Epidermal melanocyte (primary cell): Measurements from ENCODE around the gene THOC6.
"Not testable (repeated sequence)": the region's sequence is repeated elsewhere in the genome, so short reads cannot be mapped to it uniquely, and the experiment has no call there.

Experiments
- DNase-seq: peaks from one replicate; pipeline ENCODE4 v3.0.0; 2011; ENCODE audit warnings: low spot score; ENCODE audit not compliant: insufficient read length

Gene THOC6

DNA sequence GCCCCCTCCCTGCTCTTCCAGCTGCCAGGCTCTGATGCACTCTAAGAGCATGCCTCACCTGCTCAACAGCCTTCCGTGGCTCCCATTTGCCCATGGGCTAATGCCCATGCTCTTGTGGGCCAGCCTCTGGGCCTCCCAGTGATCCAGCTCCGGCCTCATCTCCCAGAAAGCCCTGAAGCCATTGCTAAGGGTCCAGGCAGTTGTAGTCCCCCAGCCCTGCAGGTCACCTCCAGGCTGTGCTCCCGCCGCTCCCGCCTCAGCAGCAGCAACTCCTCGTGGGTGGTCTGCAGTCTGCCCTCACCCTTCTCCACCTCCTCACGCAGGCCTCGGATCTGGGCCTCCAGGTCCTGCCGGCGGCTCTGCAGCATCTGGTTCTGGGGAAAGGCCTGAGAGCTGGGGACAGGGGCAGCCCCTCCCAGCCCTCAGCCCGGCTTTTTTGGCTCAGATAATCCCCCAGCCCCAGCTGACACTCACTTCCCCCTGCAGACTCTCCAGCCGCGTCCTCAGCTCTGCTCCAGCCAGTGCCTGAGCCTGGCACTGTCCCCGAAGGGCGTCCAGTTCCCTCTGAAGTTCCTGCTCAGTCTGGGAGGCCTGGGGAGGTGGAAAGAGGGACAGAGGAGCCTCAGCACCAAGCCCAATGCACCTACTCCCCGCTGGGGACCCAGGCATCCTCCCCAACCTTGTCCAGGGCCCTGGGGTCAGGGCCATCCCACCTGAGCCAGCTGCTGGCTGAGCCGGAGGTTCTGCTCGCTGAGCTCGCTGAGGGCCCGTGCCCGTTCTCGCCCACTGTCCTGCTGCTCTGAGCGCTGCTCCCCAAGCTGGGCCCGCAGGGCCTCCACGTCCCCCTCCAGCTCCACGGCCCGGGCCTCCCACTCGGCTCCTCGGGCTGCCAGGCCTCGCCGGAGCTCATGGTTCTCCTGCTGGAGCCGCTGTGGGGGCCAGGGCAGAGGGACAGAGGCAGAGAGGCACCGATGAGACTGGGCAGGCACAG lies 6.7 kb downstream of the THOC6 start:
- DNase-seq, result no peak

DNA sequence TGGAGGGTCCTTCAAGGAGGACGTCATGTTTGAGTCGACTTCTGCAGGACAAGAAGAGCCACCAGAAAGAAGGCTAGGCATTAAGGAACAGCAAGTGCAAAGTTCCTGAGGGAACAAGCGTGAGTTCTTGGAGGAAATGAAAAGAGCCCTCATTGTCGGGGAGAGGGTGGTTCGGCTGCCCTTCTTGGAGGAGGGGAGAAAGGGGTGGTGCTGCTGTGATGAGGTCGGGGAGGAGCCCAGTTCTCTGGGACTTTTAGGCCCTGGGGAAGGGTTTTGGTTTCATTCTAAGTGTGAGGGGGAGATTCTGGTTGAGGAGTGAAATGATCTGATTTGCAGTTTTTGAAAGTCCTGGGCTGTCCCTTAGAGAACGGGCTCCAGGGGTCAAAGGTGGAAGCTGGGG lies 8.8 kb downstream of the THOC6 start:
- peak; percentile 66 for DNase-seq

DNA sequence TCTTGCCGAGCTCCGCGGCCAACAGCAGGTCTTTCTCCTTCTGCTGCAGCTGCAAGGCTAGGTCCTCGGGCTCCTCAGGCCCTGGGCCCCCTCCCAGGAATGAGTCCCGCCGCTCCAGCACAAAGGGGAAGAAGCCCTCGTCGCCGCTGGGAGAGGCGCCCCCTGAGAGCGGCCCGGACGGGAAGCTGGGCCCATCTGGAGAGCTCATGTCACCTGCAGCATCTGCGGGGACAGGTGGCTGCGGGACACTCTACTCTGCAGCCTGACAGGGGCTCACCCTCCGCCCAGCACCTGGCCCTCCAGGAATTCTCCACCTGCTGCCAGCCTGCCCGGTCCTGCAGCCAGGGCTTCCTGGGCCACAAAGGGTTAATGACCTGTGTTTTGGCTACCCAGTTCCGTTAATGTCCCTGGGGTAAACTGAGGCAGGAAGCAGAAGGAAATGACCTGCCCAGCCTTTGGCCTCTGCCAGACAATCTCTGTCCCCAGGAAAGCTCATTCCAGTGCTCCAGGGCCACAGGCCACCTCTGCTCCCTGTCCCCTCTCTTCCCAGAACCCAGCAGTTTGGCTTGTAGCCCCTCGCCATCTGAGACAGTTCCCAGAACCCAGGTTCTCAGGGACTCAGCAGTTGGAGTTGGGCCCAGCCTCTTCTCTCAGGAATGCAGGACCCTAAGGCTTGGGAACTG lies 11.6 kb downstream of the THOC6 start:
- DNase-seq, result no peak

GRCh38 chr16:3035972-3036725 lies 12.3 kb downstream of the THOC6 start:
- DNase-seq, result no peak

GRCh38 chr16:3036726-3037315 lies 13.0 kb downstream of the THOC6 start, which contains the start of gene BICDL2:
TSS of gene BICDL2 (minus strand) at chr16:3036944. CDS start at chr16:3035496, 1,448 bp downstream.
- no peak for DNase-seq

DNA sequence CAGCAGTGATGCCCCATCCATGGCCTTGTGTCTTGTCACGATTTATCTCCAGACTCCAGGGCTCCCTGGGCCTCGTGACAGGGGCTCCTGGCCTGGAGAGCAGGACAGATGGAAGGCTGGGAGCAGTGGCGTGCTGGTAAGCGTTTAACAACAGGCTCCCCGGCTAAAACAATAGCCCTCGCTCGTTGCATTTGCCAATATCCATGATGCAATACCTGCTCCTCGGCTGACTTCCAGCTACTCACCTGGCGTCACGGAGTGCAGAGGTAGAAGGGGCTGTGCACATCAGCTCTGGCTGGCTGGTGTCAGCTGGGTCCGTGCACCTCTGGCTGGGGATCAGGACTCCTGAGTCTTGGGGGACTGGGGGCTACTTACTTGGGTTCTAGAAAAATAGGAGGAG lies 14.4 kb downstream of the THOC6 start:
- DNase-seq, result no peak

- DNase-seq, result no peak
Measured at GRCh38 chr16:3038896-3039295, 15.1 kb downstream of the THOC6 start.

GRCh38 chr16:3042376-3042775 lies 18.5 kb downstream of the THOC6 start:
- no peak for DNase-seq

DNA sequence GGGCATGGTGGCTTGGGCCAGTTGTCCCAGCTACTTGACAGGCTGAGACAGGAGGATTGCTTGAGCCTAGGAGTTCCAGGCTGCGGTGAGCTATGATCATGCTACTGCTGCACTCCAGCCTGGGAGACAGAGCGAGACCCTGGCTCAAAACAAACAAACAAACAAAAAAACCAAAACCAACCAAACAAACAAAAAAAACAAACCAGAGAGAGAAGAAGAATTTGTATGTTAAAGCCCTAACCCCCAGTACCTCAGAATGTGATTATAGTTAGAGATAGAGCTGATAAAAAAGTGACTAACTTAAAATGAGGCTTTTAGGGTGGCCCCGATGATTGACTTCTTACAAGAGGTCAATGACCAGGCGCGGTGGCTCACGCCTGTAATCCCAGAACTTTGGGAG lies 20.9 kb downstream of the THOC6 start:
- no peak for DNase-seq

GRCh38 chr16:3045758-3046640 lies 22.2 kb downstream of the THOC6 start, which contains the start of gene MMP25:
TSS of gene MMP25 (plus strand) at chr16:3046561. CDS start at chr16:3046918, 357 bp downstream.
- DNase-seq, result no peak

- no peak for DNase-seq
Measured at GRCh38 chr16:3046641-3047386, 23.0 kb downstream of the THOC6 start.

DNA sequence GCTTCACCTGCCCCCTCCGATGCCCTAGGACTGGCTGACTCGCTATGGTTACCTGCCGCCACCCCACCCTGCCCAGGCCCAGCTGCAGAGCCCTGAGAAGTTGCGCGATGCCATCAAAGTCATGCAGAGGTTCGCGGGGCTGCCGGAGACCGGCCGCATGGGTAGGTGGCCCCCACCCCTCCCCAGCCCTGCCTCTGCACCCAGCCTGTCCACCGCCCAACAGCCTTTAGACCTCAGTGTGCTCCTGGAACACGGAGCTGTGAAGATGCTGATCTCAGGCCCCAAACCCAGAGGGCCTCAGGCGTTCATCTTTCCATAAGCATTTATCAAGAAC lies 23.5 kb downstream of the THOC6 start:
- no peak for DNase-seq

DNA sequence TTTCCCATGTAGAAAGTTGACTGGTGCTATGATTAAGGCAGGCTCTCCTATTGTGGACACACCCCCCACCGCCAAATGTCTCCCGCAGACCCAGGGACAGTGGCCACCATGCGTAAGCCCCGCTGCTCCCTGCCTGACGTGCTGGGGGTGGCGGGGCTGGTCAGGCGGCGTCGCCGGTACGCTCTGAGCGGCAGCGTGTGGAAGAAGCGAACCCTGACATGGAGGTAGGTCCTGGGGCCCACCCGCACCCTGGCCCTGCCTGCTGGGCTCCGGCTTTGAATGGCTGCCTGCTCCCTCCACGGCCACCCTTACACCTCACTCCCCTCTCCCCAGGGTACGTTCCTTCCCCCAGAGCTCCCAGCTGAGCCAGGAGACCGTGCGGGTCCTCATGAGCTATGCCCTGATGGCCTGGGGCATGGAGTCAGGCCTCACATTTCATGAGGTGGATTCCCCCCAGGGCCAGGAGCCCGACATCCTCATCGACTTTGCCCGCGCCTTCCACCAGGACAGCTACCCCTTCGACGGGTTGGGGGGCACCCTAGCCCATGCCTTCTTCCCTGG lies 26.2 kb downstream of the THOC6 start:
- DNase-seq, result no peak

DNA sequence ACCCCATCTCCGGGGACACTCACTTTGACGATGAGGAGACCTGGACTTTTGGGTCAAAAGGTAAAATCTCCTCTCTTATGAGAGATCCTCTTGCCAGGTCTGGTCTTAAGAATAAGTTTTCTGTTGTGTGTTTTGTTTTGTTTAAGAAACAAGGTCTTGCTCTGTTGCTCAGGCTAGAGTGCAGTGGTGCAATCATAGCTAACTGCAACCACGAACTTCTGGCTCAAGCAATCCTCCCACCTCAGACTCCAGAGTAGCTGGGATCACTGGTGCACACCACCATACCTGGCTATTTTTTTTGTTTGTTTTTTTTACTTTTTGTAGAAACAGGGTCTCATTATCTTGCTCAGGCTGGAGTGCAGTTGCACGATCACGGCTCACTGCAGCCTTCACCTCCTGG lies 26.7 kb downstream of the THOC6 start:
- no peak for DNase-seq

GRCh38 chr16:3051009-3051408 lies 27.2 kb downstream of the THOC6 start:
- no peak for DNase-seq

DNA sequence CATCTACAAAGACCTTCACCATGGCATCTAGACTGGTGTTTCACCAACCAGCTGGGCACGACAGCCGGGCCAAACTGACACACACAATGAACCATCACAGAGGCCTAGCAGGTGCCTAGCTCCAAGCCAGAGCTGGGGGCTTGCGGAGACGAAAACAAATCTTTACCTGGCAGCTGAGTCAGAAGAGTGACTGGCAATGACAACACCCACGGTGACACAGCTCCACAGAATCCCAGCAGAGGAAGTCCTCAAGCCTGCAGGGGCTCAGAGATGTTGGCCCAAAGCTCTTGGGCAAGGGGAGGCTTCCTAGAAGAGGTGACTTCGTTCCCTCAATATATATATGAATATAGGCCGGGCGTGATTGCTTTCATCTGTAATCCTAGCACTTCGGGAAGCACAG lies 27.7 kb downstream of the THOC6 start:
- DNase-seq, result no peak

- not testable (repeated sequence) for DNase-seq
Measured at GRCh38 chr16:3052571-3053329, 28.9 kb downstream of the THOC6 start.

DNA sequence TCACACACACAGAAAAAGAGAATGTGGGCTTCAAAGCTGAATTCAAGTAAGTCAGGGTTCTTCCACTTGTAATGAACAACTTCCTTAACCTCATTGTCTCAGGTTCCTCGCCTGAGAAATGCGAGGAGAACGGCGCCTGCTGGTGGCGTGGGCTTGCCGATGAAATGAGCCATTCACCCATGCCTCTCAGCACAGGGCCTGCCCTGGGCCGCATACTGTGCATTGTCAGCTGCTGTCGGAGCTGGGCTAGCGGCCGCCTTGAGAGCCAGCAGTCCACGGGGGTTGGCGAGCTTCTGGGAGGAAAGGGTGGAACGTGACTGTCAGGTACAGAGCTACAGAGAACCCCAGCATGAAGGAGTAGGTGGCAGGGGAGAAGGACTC lies 29.5 kb downstream of the THOC6 start:
- not testable (repeated sequence) for DNase-seq
